ENCODE measurements around the gene MEN1. TPM values are rescaled to one million over a fixed set of nuclear protein-coding genes. Genes with fewer than 3 reads are reported as not detected.
"Not testable (repeated sequence)": the region's sequence is repeated elsewhere in the genome, so short reads cannot be mapped to it uniquely, and the experiment has no call there.

The MEN1 gene
- polyA plus RNA-seq, 3 donors, result 34.3 to 43.5 (median 41.9) TPM

DNA sequence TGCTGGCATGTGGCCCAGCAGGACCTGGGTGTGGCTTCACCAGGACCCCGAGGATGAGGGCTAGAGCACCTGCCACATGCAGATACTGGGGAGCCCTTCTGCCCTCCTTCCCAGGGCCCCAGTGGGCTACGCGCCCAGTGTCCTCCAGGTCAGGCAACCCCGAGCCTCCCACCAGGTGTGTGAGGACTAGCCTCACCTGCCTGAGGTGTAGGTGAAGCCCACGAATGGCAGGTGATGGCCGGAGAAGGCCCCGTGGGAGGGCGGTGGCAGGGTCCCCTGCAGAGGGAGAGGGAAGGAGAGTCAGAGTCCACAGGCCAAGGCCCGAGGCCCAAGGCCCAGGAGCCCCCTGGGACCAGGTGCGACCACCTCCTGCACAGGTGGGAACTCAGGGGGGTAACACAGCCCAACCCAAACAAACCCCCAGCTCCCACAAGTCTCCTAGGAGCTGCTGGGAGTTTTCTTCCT, 27.6 kb upstream of the MEN1 start:
- no peak for DNase-seq (ENCODE audit: extremely low read depth in 1 of 11, low read depth in 9 of 11, low spot score in 4 of 11)

GRCh38 chr11:64836448-64837072, 26.2 kb upstream of the MEN1 start:
- DNase-seq (ENCODE audit: extremely low read depth in 1 of 11, low read depth in 9 of 11, low spot score in 4 of 11), result no peak

DNA sequence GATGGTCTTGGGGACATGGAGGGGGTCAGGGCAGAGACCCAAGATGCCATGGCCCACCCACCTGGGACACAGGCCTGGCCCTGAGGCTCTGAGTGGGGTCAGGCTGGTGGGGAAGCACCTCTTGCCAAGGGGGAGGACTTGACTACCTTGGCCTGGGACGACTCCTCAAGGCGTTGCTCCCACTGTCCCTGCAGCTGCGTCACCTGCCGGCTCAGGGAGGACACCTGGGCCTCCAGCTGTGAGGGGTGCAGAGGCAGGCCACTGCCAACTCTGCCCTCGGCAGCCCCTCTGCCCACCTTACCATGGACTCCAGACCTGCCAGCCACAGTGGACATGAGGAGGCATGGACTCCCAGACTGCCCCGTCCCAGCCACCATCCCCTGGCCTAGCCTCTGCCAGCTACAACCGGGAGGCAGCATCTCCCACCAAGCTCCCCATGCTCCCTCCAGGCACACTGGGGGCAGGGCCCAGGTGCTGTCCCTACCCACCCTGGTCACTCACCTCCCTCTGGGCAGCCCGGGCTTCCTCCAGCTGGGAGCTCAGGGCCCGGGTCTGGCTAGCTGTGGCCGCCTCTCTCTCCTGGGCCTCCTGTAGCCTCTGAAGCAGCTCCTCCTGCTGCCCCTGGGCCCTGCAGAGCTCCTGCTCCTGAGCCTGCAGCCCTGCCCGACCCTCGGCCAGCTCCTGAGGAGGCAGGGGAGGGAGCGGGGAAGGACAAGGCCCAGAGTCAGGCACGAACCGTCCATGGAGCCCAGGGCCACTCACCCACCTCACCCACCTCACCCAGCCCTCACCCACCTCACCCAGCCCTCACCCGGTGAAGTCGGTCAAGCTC, 25.5 kb upstream of the MEN1 start:
- DNase-seq (ENCODE audit: extremely low read depth in 1 of 11, low read depth in 9 of 11, low spot score in 4 of 11), result no peak

- no peak for DNase-seq (ENCODE audit: extremely low read depth in 1 of 11, low read depth in 9 of 11, low spot score in 4 of 11)
Observed at GRCh38 chr11:64834723-64835615, 24.6 kb upstream of the MEN1 start.

- no peak for DNase-seq (ENCODE audit: extremely low read depth in 1 of 11, low read depth in 9 of 11, low spot score in 4 of 11)
Observed at GRCh38 chr11:64834031-64834722, 23.8 kb upstream of the MEN1 start.

GRCh38 chr11:64833509-64833908, 23.2 kb upstream of the MEN1 start:
- DNase-seq (ENCODE audit: extremely low read depth in 1 of 11, low read depth in 9 of 11, low spot score in 4 of 11), result no peak

- DNase-seq (ENCODE audit: extremely low read depth in 1 of 11, low read depth in 9 of 11, low spot score in 4 of 11), result no peak
Observed at GRCh38 chr11:64833198-64833502, 22.8 kb upstream of the MEN1 start.

DNA sequence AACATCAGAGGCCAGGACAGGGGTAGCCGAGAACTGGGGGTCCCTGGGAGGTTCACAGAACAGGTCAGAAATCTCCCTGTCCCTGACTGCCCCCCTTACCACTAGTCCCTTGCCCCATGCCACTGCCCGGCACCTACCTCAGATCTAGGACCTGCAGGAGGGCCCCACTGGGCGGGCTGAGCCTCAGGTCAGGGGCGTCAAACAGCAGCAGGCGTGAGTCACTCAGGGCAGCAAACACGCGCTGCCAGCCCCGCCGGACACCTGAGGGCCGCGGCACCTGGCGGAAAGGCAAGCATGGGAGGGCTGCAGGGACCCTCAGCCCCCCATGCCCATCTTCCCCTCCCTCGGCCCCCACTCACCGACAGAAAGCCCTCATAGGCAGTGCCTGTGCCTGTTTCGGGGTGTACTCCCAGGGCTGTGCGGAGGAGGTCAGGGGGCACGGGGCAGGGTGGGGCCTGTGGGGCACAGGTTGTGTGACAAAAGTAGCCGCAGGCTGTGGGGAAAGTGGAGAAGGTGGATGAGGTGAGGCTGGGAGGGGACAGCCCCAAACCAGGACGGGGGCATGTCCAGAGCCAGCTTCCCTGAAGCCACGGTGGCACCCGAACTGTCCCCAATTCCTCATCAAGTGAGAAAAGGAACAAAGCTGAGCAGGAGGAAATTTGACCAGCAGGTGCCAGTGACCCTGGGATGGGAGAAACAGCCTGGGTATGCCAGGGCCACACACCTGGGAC, 22.3 kb upstream of the MEN1 start:
- no peak for DNase-seq (ENCODE audit: extremely low read depth in 1 of 11, low read depth in 9 of 11, low spot score in 4 of 11)

DNA sequence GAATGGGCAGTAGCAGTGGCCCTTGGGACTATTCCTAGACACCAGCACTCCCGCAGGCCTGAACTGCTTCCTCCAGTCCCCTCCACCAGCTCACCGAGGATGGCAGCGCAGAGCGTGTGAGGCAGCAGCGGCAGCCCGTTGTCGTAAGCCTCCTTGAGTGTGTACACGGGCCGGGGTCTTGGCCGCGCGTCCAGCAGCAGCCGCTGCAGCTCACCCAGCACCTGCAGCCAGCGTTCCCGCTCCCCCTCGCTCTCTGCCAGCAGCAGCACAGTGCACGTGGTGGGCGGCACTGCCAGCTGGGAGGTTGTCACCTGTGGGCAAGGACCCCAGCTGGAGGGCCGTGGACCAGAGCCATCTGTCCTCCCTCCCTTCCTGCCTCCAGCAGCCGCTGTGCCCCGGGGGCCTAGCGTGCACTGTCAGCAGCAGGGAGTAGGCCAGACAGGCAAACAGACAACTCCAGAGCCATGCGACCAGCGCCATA, 21.1 kb upstream of the MEN1 start:
- no peak for DNase-seq (ENCODE audit: extremely low read depth in 1 of 11, low read depth in 9 of 11, low spot score in 4 of 11)

GRCh38 chr11:64829536-64830251, 19.3 kb upstream of the MEN1 start:
- DNase-seq (ENCODE audit: extremely low read depth in 1 of 11, low read depth in 9 of 11, low spot score in 4 of 11), result no peak

DNA sequence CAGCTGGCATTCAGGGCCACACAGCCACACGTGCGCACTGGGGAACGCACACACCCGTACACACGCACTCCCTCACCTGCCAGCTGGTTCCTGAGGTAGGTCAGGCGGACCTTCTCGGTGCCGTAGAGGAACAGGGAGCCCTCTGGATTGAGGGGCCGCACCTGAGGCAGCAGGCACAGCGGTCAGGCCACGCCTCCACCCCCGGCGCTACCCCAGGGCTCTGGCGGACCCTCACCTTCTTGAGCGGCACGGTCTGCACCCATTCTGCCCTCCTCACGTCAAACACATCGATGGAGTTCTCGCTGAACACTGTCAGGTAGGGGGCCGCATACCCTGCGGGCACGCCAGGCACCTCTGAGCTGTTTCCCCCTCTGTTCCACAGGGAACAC, 17.1 kb upstream of the MEN1 start:
- DNase-seq (ENCODE audit: extremely low read depth in 1 of 11, low read depth in 9 of 11, low spot score in 4 of 11), result no peak

DNA sequence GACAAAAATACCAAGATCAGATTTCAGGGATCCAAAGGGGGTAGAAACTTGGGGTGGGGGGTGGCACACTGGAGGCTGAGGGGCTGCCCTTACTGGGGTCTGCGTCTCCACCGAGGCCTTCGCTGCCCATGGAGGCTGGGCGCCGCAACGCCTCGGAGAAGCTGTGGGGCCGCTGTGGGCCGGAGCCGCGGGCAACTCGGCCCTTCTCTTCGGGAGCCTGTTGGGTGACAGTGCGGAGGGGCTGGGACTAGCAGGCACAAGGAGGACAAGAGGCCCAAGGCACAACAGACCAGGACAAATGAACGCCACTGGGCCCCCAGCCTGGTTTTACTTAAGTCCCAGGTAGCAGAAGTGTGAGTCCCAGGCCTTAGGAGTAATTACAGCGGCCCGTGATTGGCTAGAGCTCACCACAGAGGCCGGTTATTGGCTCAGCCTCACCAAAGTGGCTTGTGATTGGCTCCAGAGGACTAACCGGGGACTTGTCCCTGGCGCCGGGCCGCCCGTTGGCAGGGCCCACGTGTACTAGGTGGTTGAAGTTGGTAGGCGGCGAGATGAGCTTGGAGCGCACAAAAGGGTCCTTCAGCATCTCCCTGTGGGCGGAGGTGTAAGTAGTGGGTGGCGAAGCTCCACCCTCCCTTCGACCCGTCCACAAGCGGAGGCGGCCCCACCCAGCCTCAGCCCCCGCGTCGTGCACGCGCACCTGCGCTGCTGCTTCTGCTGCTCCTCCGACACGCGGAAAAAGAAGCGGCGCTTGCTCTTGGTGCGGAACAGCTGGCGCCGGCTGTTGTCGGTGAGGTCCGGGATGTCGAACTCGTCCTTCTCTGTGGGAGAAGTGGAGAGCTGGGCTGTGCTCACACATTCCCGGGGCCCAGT, 16.5 kb upstream of the MEN1 start:
- DNase-seq (ENCODE audit: extremely low read depth in 1 of 11, low read depth in 9 of 11, low spot score in 4 of 11), result no peak

- DNase-seq (ENCODE audit: extremely low read depth in 1 of 11, low read depth in 9 of 11, low spot score in 4 of 11), result no peak
Observed at GRCh38 chr11:64826062-64826461, 15.7 kb upstream of the MEN1 start.

GRCh38 chr11:64823568-64824119, 13.3 kb upstream of the MEN1 start:
- DNase-seq (ENCODE audit: extremely low read depth in 1 of 11, low read depth in 9 of 11, low spot score in 4 of 11), result no peak

DNA sequence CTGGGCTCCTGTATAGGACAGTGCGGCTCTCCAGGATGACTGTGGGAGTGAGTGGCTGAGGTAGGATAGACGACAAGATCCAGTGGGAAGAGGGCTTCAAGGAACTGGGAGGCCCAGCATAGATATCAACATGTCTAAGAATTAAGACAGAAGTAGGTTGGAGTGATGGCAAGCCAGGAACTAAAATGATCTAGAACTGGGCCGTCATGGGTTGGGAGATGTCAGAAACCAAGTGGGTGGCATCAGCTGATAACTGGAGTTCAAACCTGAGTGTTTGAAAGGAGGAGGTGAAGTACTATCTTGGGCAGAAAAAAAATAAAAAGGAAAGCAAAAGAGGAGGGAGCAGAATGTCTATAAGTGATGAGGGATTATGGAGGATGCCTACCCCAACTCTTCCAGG, 7.1 kb upstream of the MEN1 start:
- no peak for DNase-seq (ENCODE audit: extremely low read depth in 1 of 11, low read depth in 9 of 11, low spot score in 4 of 11)

DNA sequence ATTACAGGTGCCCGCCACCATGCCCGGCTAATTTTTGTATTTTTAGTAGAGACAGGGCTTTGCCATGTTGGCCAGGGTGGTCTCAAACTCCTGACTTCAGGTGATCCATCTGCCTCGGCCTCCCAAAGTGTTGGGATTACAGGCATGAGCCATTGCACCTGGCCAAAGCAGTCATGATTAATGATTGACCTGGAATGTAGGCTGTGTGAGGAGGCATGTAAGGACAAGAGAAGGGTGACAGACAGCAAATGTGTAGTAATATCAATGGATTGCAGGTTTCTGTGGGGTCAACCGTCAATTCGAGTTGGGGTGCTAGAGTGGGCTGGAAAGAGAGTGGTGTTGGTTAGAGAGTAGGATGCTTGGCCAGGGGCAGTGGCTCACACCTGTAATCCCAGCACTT, 5.1 kb upstream of the MEN1 start:
- DNase-seq (ENCODE audit: extremely low read depth in 1 of 11, low read depth in 9 of 11, low spot score in 4 of 11), result not testable (repeated sequence)

GRCh38 chr11:64814712-64815187, 4.4 kb upstream of the MEN1 start:
- DNase-seq (ENCODE audit: extremely low read depth in 1 of 11, low read depth in 9 of 11, low spot score in 4 of 11), result no peak
